AG10803 (cell line): ENCODE data around the gene CDK19.

Source experiments
- DNase-seq: peaks from one replicate; pipeline ENCODE4 v3.0.0; 2010; ENCODE audit warnings: low read depth
- H3K4me3 ChIP-seq: 2 replicates; pipeline ENCODE4 v1.5.1; 2011; ENCODE audit warnings: mild to moderate bottlenecking, low read length, control low read depth
- TF ChIP-seq, protein P1 (sequence below): conservative IDR thresholded peaks from 2 replicates; pipeline ENCODE4 v1.5.1; 2011; ENCODE audit warnings: mild to moderate bottlenecking, low read length, control low read depth, inconsistent platforms

The CDK19 gene

DNA sequence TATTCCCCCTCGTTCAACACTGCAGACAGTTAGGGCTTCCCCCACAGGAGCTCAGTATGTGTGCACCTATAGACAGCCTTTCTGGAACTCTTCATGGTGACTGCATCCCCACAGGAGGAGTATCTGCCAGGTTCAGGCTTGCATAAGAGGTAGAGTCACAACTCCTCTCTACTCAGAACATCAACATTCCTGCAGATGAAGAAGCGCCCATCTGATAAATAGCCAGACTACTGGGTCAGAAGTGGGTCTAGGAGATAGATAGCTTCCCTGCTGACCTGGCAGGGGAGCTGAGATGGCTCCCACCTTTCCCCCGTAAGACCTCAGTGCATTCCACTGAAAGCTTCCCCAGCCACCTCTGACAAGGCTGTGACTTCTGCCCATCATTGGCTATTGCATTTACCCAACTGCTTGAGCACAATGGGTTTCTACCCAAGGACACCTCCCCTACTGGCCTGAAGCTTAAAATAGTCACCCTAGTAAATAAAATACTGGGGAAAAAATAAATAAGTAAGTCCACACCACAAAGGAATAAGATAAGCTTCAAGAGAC is 125.1 kb downstream of the CDK19 start:
- no peak overlapping the region for H3K4me3 ChIP-seq
- DNase-seq = no peak
- TF ChIP-seq, protein P1, sequence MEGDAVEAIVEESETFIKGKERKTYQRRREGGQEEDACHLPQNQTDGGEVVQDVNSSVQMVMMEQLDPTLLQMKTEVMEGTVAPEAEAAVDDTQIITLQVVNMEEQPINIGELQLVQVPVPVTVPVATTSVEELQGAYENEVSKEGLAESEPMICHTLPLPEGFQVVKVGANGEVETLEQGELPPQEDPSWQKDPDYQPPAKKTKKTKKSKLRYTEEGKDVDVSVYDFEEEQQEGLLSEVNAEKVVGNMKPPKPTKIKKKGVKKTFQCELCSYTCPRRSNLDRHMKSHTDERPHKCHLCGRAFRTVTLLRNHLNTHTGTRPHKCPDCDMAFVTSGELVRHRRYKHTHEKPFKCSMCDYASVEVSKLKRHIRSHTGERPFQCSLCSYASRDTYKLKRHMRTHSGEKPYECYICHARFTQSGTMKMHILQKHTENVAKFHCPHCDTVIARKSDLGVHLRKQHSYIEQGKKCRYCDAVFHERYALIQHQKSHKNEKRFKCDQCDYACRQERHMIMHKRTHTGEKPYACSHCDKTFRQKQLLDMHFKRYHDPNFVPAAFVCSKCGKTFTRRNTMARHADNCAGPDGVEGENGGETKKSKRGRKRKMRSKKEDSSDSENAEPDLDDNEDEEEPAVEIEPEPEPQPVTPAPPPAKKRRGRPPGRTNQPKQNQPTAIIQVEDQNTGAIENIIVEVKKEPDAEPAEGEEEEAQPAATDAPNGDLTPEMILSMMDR = no peak

DNA sequence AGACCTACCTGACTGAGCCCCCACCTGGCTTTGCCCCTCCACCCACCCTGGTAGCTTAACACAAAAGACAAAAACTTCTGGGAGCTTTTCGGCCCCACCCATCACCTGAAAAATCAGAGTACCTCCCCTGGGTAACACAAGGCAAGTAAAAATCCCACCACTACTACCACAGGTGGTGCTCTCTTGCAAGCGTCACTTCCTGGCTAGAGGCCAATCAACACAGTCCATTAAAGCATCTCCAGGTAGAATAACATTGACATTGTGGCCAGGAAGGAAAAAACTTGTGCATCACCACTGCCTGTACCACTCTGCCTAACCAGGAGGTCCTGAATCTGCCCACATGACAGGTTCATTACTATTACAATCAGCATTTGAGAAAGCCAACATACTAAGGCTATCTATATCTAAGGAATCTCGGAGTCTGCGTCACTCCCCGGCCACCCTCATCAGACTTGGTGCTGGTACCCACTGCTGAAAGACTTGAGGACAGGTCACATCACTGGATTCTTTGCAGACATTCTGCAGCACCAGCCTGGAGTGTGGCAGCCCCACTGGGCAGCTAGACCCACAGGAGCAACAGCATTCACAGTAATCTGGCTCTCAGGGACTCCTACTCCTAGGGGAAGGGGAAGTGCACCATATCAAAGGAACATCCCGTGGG is 125.9 kb downstream of the CDK19 start:
- DNase-seq = no peak
- TF ChIP-seq, protein P1 = no peak
- no peak overlapping the region for H3K4me3 ChIP-seq

DNA sequence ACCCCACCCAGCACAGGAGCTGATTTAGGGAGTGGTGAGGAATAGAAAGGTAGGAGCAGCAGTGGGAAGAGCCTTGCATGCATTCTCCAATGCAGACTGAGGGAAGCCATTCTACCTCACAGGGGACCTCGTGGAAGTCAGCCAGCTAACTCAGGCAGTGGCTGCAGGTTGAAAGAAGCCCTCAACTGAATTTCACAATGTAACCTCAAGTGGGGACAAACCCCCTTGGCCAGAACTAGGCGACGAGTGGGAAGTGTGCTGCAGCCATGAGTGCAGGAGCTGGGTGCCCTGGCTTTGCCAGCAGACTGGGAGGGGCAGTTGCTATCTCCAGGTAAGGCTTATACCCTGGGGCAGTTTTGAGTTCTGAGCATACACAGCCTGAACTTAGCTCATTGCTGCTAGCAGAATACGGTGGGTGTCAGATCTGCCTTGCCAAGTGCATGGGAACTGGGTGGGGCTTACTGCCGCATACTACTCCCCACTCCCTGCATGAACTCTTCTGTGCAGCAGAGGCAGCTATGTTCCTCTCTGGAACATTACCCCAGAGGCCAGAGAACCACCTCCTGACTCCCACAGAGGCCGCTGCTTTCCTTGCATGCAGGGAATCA is 126.5 kb downstream of the CDK19 start:
- H3K4me3 ChIP-seq = no peak overlapping the region
- DNase-seq = no peak
- TF ChIP-seq, protein P1 = no peak

DNA sequence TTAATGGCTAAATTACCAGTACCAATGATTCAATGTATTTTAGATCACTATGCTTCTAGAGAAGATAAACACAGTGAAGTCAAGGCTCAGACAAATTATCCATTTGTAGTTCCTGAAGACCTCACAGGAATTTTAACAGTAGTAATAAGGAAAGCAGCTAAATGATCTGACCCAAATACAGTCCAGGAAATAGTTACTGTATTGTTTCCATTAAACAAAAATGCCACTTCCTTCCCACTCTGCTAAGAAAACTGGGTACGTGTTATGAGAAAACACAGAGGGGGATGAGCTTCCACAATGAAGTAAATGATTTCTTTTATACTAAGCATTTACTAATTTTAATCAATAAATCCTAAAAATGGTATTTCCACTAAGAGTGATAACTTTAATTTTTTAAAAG is 127.9 kb downstream of the CDK19 start:
- DNase-seq = no peak
- TF ChIP-seq, protein P1 = no peak
- no peak overlapping the region for H3K4me3 ChIP-seq

DNA sequence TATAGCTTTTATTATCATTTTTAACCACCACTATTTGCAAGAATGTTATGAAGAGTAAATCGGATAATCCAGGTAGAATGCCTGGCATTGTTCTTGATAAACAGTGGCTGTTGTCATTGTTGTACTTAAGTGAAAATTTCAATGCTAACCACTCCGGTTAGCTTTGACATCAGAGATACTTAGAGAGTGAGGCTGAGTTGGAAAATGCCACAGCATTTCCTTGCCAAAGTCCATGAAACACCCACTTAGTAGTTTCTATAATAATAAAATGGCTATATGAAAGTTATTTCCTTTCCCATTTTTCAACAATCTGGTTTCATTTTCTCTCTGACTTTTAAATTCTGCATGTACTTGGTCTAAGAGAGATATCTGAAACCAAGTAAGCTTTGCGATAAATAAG is 132.0 kb downstream of the CDK19 start:
- no peak overlapping the region for H3K4me3 ChIP-seq
- DNase-seq = no peak
- TF ChIP-seq, protein P1 = no peak

DNA sequence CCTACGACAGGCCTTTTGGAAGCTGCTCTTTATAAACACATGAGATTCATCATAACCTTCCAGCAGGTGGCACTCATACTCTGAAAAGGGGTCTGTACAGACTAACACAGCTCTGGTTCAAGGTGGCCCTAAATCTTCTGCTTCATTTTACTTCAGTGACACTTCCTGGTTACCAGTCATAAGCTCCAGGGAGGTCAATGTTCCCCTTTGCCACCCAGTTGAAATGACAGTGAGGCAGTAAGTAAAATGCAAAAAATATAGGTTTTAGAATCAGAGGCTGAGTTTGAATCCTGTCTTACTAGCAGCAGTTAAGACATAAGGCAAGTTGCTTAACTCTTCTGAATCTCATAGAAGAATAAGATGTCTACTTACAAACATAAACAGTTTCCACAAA is 132.8 kb downstream of the CDK19 start:
- peak; percentile 79 for DNase-seq
- H3K4me3 ChIP-seq = no peak overlapping the region
- TF ChIP-seq, protein P1 = peak; percentile 85
